K562 (cell line): ENCODE data around the gene CACNA1C. TPM values are rescaled to one million over a fixed set of nuclear protein-coding genes. Genes with fewer than 3 reads are reported as not detected.

Source experiments
- ATAC-seq: fragments of 200-7000 bp; cut with Tn5 transposase; 3 replicates; pipeline ENCODE4 v1.9.1; 2020; ENCODE audit warnings: moderate library complexity
- BruUV-seq: library from RNA; stranded (reverse); fragments of 400-500 nt; replicated peaks from 2 replicates; lab custom pipeline; 2021; lab: Mats Ljungman, UMichigan
- CTCF ChIA-PET: fragments of 300-600 bp; formaldehyde crosslinking; extraction: SDS; loops from one replicate; lab custom pipeline; 2021; ENCODE audit warnings: low intra/inter-chr PET ratio; lab: Yijun Ruan, JAX
- POLR2A ChIA-PET: fragments of 300-600, 350-650 bp; sonication (Branson Sonifier 250); formaldehyde crosslinking; extraction: SDS; loops from one replicate; lab custom pipeline; 2021; ENCODE audit warnings: antibody characterized with exemption, inconsistent platforms; lab: Yijun Ruan, JAX
- DNase-seq, 4 experiments: peaks; one replicate each; pipeline versions ENCODE4 v3.0.0 to v3.0.0-alpha.2; 2011 to 2018; ENCODE audit warnings: low spot score in 3 of 4, mixed read lengths in 3 of 4; ENCODE audit errors: extremely low read depth in 1 of 4
- FAIRE-seq: peaks from 2 replicates; lab custom pipeline; 2011; peaks lifted over from hg19 to GRCh38; lab: Jason Lieb, UNC
- H2AFZ ChIP-seq: 2 replicates; pipeline ENCODE4 v1.6.0; 2011; ENCODE audit warnings: low read depth, low read length, control low read depth, inconsistent platforms
- H3K27ac ChIP-seq: fragments of 200-600 bp; 3 replicates; pipeline ENCODE4 v1.8.0; 2011; ENCODE audit warnings: low read depth, mild to moderate bottlenecking, control low read depth, inconsistent platforms, low read length, moderate library complexity, mixed read lengths; ENCODE audit errors: extremely low read depth
- H3K27me3 ChIP-seq, 2 experiments: fragments of 300-600 bp in 1 of 2; 2 replicates in 1 of 2; 3 replicates in 1 of 2; pipeline versions ENCODE4 v1.6.0 to v1.8.0; 2011; ENCODE audit warnings: inconsistent platforms in 2 of 2, low read length in 2 of 2, mild to moderate bottlenecking in 1 of 2, mixed read lengths in 1 of 2, moderate library complexity in 1 of 2; ENCODE audit not compliant: control insufficient read depth in 2 of 2, insufficient read depth in 2 of 2
- H3K36me3 ChIP-seq: fragments of 300-600 bp; 3 replicates; pipeline ENCODE4 v1.8.0; 2011; ENCODE audit warnings: mild to moderate bottlenecking, low read length, inconsistent platforms; ENCODE audit not compliant: control insufficient read depth, insufficient read depth
- H3K4me1 ChIP-seq, 2 experiments: fragments of 200-600 bp in 1 of 2; replicated peaks in 1 of 2; 2 replicates in 1 of 2; 3 replicates in 1 of 2; pipeline versions ENCODE4 v1.5.1 to v1.8.0; 2011; ENCODE audit warnings: inconsistent platforms in 2 of 2, low read length in 2 of 2, mild to moderate bottlenecking in 1 of 2, mixed read lengths in 1 of 2, moderate library complexity in 1 of 2; ENCODE audit not compliant: control insufficient read depth in 2 of 2, insufficient read depth in 2 of 2
- H3K4me2 ChIP-seq: 2 replicates; pipeline ENCODE4 v1.6.1; 2011; ENCODE audit warnings: low read length, control low read depth, inconsistent platforms, mixed read lengths; ENCODE audit not compliant: insufficient read depth
- H3K4me3 ChIP-seq: fragments of 200-600 bp; sonication (generic), shearing (Covaris generic); 2 replicates; pipeline ENCODE4 v1.5.1; 2016; ENCODE audit warnings: control low read depth, inconsistent platforms
- H3K79me2 ChIP-seq: fragments of 200-600 bp; 3 replicates; pipeline ENCODE4 v1.8.0; 2011; ENCODE audit warnings: low read length, inconsistent platforms; ENCODE audit not compliant: control insufficient read depth, insufficient read depth
- H3K9ac ChIP-seq, 2 experiments: 2 replicates each; pipeline versions ENCODE4 v1.6.0 to v1.6.1; 2011; ENCODE audit warnings: low read depth in 2 of 2, low read length in 2 of 2, control low read depth in 1 of 2, inconsistent platforms in 1 of 2, mild to moderate bottlenecking in 1 of 2, mixed read lengths in 1 of 2; ENCODE audit not compliant: insufficient read depth in 1 of 2
- H3K9me1 ChIP-seq: one replicate; pipeline ENCODE4 v1.6.0; 2011; ENCODE audit warnings: inconsistent platforms, mild to moderate bottlenecking, low read length, moderate library complexity; ENCODE audit not compliant: control insufficient read depth, insufficient read depth
- H3K9me3 ChIP-seq: replicated peaks from 2 replicates; pipeline ENCODE4 v1.5.1; 2011; ENCODE audit warnings: low read depth, low read length, inconsistent platforms; ENCODE audit not compliant: control insufficient read depth, insufficient read depth
- H4K20me1 ChIP-seq: replicated peaks from 2 replicates; pipeline ENCODE4 v1.6.1; 2011; ENCODE audit warnings: low read length, inconsistent platforms, mixed read lengths; ENCODE audit not compliant: control insufficient read depth, insufficient read depth
- WGBS: fragments of 100-300 bp; shearing (Covaris generic); methylation state at CpG from one replicate; pipeline ENCODE4 v1.1.6; 2016; ENCODE audit warnings: low coverage, mixed read lengths; ENCODE audit not compliant: insufficient coverage; ENCODE audit errors: missing lambda C conversion rate; 5-methylcytosine and 5-hydroxymethylcytosine counted together
- in situ Hi-C: fragments of 300-500 bp; cut with MboI; formaldehyde crosslinking; loops from 4 replicates; pipeline ENCODE4 v1.15.0; 2018; ENCODE audit warnings: inconsistent platforms, mixed read lengths
- intact Hi-C: fragments of 100-400 bp; cut with micrococcal nuclease; formaldehyde crosslinking; loops from 2 replicates; pipeline ENCODE4 v1.14.2; 2022
- polyA plus RNA-seq, 8 experiments: library from polyadenylated mRNA; depleted of rRNA in 4 of 8; stranded (reverse) in 5 of 8; unstranded in 3 of 8; fragments of >200 nt; fragmentation: Nextera tagmentation in 2 of 8; fragmentation: Illumina TruSeq in 1 of 8; extraction: Ambion mirVana in 2 of 8; extraction: Trizol in 1 of 8; gene quantifications; 2 replicates each; pipeline versions ENCODE4 v1.2.1 to v1.2.3, GENCODE V29; 2011 to 2014; ENCODE audit warnings: inconsistent platforms in 1 of 8, missing spikeins in 1 of 8
- total RNA-seq, 7 experiments: library from RNA; depleted of rRNA in 6 of 7; stranded (reverse); fragments of >200 nt in 6 of 7; fragmentation: Illumina TruSeq in 2 of 7; extraction: Trizol in 2 of 7; gene quantifications; 2 replicates each; pipeline versions ENCODE4 v1.2.1 to v1.2.3, GENCODE V29; 2011 to 2021; ENCODE audit warnings: low replicate concordance in 1 of 7
- TF ChIP-seq, protein P1 (sequence below), 2 experiments: IDR thresholded peaks; 2 replicates each; pipeline ENCODE4 v1.6.1; 2011; ENCODE audit warnings: borderline replicate concordance in 1 of 2, control low read depth in 1 of 2, low read depth in 1 of 2, low read length in 1 of 2, mild to moderate bottlenecking in 1 of 2, mixed read lengths in 1 of 2, moderate library complexity in 1 of 2; ENCODE audit not compliant: insufficient read depth in 1 of 2, insufficient read length in 1 of 2, poor library complexity in 1 of 2, severe bottlenecking in 1 of 2; ENCODE audit errors: extremely low read depth in 1 of 2
- TF ChIP-seq, protein P2 (sequence below): fragments of 450-650 bp; IDR thresholded peaks from 2 replicates; pipeline ENCODE4 v1.6.1; 2016; ENCODE audit warnings: mild to moderate bottlenecking, moderate library complexity
- TF ChIP-seq, protein P3 (sequence below): sonication (generic); formaldehyde crosslinking; IDR thresholded peaks from 2 replicates; pipeline ENCODE4 v1.9.0; 2022; ENCODE audit warnings: mild to moderate bottlenecking, missing genetic modification reagents
- TF ChIP-seq, protein P4 (sequence below): fragments of 450-650 bp; formaldehyde crosslinking; IDR thresholded peaks from 2 replicates; pipeline ENCODE4 v1.4.0; 2020; ENCODE audit warnings: mild to moderate bottlenecking, mixed read lengths

CACNA1C gene
- total and polyA plus RNA-seq, 9 of the 15 experiments (the other 6 are each of a cell fraction or from before 2014, with no cell fraction given) = not detected

DNA sequence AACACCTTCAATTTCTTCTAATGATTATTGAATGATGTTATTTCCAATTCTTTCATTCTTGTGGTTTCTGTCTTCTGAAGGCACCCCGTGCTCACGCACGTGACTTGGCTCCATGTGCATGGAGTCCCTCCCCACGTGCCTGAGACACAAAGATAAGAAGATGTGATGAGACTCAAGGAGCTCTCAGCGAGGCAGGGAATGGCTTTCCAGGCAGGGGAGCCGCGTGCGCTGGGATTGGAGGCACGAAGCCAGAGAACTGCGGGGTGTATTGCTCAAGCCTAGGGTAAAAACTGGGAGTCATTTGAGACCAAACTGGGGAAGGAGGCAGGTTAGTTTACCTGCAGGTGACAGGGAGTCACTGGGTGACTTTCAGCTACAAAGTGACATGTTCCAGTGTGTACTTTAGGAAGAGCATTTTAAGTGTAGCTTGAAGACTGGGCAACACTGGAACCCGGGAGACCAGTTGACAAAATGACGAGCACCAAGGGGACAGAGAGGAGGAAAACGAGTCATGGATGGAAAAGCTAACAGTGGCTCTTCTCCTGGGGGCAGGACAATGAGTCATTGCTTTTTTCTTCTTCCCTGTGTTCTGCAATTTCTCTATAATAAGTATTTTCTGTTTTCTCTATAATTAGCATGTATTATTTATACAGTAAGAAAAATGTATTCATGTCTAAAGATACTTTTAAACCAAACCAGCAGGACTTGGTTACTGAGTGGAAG lies 430.3 kb downstream of the CACNA1C start:
- Histone ChIP-seq H3K36me3 (no peaks in the 10 kb centered on the region), H3K9me1 (no peaks in the 10 kb centered on the region), H3K27me3 (peaks cover 0 to 19% of the 10 kb centered on the region in 2 experiments; a peak in 3 of 5 replicates), H2AFZ (no peak overlapping the region), H4K20me1 (no peaks in the 10 kb centered on the region), H3K4me2 (no peak overlapping the region), H3K9me3 (no peaks in the 10 kb centered on the region), H3K4me3 (no peak overlapping the region), H3K27ac (no peak overlapping the region), H3K79me2 (no peaks in the 10 kb centered on the region), H3K4me1 (no peaks in the 10 kb centered on the region), H3K9ac (no peak overlapping the region)
- FAIRE-seq (no peak), DNase-seq (peak in 2 of 4 experiments; percentile 2 to 6), ATAC-seq (no peak)
- POLR2A ChIA-PET = no interaction called here
- 2% methylated on average over 13 of the region's 13 CpGs for WGBS
- in situ Hi-C loops (no loop called here), intact Hi-C loops (no loop called here)
- CTCF ChIA-PET = no interaction called here
- no TSS peak for BruUV-seq
- TF ChIP-seq, protein P1, sequence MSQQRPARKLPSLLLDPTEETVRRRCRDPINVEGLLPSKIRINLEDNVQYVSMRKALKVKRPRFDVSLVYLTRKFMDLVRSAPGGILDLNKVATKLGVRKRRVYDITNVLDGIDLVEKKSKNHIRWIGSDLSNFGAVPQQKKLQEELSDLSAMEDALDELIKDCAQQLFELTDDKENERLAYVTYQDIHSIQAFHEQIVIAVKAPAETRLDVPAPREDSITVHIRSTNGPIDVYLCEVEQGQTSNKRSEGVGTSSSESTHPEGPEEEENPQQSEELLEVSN (IDR thresholded peaks at IDR 0.05; ENCODE audit: borderline replicate concordance in 1 of 2, extremely low read depth in 1 of 2, insufficient read depth in 1 of 2, insufficient read length in 1 of 2, low read depth in 1 of 2, low read length in 1 of 2, poor library complexity in 1 of 2, severe bottlenecking in 1 of 2) = peak in 1 of 2 experiments; percentile 16
- TF ChIP-seq, protein P2, sequence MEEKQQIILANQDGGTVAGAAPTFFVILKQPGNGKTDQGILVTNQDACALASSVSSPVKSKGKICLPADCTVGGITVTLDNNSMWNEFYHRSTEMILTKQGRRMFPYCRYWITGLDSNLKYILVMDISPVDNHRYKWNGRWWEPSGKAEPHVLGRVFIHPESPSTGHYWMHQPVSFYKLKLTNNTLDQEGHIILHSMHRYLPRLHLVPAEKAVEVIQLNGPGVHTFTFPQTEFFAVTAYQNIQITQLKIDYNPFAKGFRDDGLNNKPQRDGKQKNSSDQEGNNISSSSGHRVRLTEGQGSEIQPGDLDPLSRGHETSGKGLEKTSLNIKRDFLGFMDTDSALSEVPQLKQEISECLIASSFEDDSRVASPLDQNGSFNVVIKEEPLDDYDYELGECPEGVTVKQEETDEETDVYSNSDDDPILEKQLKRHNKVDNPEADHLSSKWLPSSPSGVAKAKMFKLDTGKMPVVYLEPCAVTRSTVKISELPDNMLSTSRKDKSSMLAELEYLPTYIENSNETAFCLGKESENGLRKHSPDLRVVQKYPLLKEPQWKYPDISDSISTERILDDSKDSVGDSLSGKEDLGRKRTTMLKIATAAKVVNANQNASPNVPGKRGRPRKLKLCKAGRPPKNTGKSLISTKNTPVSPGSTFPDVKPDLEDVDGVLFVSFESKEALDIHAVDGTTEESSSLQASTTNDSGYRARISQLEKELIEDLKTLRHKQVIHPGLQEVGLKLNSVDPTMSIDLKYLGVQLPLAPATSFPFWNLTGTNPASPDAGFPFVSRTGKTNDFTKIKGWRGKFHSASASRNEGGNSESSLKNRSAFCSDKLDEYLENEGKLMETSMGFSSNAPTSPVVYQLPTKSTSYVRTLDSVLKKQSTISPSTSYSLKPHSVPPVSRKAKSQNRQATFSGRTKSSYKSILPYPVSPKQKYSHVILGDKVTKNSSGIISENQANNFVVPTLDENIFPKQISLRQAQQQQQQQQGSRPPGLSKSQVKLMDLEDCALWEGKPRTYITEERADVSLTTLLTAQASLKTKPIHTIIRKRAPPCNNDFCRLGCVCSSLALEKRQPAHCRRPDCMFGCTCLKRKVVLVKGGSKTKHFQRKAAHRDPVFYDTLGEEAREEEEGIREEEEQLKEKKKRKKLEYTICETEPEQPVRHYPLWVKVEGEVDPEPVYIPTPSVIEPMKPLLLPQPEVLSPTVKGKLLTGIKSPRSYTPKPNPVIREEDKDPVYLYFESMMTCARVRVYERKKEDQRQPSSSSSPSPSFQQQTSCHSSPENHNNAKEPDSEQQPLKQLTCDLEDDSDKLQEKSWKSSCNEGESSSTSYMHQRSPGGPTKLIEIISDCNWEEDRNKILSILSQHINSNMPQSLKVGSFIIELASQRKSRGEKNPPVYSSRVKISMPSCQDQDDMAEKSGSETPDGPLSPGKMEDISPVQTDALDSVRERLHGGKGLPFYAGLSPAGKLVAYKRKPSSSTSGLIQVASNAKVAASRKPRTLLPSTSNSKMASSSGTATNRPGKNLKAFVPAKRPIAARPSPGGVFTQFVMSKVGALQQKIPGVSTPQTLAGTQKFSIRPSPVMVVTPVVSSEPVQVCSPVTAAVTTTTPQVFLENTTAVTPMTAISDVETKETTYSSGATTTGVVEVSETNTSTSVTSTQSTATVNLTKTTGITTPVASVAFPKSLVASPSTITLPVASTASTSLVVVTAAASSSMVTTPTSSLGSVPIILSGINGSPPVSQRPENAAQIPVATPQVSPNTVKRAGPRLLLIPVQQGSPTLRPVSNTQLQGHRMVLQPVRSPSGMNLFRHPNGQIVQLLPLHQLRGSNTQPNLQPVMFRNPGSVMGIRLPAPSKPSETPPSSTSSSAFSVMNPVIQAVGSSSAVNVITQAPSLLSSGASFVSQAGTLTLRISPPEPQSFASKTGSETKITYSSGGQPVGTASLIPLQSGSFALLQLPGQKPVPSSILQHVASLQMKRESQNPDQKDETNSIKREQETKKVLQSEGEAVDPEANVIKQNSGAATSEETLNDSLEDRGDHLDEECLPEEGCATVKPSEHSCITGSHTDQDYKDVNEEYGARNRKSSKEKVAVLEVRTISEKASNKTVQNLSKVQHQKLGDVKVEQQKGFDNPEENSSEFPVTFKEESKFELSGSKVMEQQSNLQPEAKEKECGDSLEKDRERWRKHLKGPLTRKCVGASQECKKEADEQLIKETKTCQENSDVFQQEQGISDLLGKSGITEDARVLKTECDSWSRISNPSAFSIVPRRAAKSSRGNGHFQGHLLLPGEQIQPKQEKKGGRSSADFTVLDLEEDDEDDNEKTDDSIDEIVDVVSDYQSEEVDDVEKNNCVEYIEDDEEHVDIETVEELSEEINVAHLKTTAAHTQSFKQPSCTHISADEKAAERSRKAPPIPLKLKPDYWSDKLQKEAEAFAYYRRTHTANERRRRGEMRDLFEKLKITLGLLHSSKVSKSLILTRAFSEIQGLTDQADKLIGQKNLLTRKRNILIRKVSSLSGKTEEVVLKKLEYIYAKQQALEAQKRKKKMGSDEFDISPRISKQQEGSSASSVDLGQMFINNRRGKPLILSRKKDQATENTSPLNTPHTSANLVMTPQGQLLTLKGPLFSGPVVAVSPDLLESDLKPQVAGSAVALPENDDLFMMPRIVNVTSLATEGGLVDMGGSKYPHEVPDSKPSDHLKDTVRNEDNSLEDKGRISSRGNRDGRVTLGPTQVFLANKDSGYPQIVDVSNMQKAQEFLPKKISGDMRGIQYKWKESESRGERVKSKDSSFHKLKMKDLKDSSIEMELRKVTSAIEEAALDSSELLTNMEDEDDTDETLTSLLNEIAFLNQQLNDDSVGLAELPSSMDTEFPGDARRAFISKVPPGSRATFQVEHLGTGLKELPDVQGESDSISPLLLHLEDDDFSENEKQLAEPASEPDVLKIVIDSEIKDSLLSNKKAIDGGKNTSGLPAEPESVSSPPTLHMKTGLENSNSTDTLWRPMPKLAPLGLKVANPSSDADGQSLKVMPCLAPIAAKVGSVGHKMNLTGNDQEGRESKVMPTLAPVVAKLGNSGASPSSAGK = peak; percentile 55
- TF ChIP-seq, protein P3, sequence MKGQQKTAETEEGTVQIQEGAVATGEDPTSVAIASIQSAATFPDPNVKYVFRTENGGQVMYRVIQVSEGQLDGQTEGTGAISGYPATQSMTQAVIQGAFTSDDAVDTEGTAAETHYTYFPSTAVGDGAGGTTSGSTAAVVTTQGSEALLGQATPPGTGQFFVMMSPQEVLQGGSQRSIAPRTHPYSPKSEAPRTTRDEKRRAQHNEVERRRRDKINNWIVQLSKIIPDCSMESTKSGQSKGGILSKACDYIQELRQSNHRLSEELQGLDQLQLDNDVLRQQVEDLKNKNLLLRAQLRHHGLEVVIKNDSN (CRISPR knock-in tag) = peak; percentile 32; the same call in 1 of the 2 replicates
- TF ChIP-seq, protein P4, sequence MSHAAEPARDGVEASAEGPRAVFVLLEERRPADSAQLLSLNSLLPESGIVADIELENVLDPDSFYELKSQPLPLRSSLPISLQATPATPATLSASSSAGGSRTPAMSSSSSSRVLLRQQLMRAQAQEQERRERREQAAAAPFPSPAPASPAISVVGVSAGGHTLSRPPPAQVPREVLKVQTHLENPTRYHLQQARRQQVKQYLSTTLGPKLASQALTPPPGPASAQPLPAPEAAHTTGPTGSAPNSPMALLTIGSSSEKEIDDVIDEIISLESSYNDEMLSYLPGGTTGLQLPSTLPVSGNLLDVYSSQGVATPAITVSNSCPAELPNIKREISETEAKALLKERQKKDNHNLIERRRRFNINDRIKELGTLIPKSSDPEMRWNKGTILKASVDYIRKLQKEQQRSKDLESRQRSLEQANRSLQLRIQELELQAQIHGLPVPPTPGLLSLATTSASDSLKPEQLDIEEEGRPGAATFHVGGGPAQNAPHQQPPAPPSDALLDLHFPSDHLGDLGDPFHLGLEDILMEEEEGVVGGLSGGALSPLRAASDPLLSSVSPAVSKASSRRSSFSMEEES (CRISPR knock-in tag) = peak; percentile 28; the same call in 1 of the 2 replicates
